H1 (cell line): ENCODE data around the gene GSG1L. TPM values are rescaled to one million over a fixed set of nuclear protein-coding genes. Genes with fewer than 3 reads are reported as not detected.

Experiments used
- CEBPB ChIP-seq: IDR thresholded peaks from 2 replicates; pipeline ENCODE4 v1.6.1; 2012; ENCODE audit warnings: low read depth, low read length
- CHD2 ChIP-seq: IDR thresholded peaks from 2 replicates; pipeline ENCODE4 v1.6.1; 2012; ENCODE audit warnings: low read length, improper control_type of control experiment
- JUN ChIP-seq: IDR thresholded peaks from 2 replicates; pipeline ENCODE4 v1.6.1; 2011; ENCODE audit warnings: low read depth, mild to moderate bottlenecking, improper control_type of control experiment, low read length
- JUND ChIP-seq: IDR thresholded peaks from 2 replicates; pipeline ENCODE4 v1.6.1; 2011; ENCODE audit warnings: mild to moderate bottlenecking, improper control_type of control experiment, low read length
- SIX5 ChIP-seq: IDR thresholded peaks from 2 replicates; pipeline ENCODE4 v1.6.1; 2011; ENCODE audit warnings: mild to moderate bottlenecking, low read depth, low read length
- TAF1 ChIP-seq: IDR thresholded peaks from 2 replicates; pipeline ENCODE4 v1.6.1; 2011; ENCODE audit warnings: mild to moderate bottlenecking, low read depth, low read length
- polyA plus RNA-seq, 7 experiments: library from polyadenylated mRNA; depleted of rRNA in 3 of 7; stranded (reverse) in 5 of 7; unstranded in 2 of 7; fragments of >200 nt in 5 of 7; fragments of 200-250 nt in 2 of 7; gene quantifications; 1 replicate in 5 of 7; 2 replicates in 1 of 7; 4 replicates in 1 of 7; pipeline versions ENCODE4 v1.2.1 to v1.2.3, GENCODE V29; 2011 to 2013; ENCODE audit warnings: missing spikeins in 2 of 7, mixed read lengths in 2 of 7
- total RNA-seq: library from RNA; stranded (reverse); fragmentation: NEBNext Ultra II Directional; extraction: Animal tissue kit (Norgen Biotek cat#: 25700); gene quantifications from 2 replicates; pipeline ENCODE4 v1.2.1, GENCODE V29; 2021

The GSG1L gene
- total and polyA plus RNA-seq, 2 of the 8 experiments (the other 6 are each of a cell fraction or from before 2014, with no cell fraction given) = 0.71 to 1.1 TPM

- TF ChIP-seq CEBPB = no peak
- no peak for TF ChIP-seq CHD2
- TF ChIP-seq TAF1 = no peak
- TF ChIP-seq JUN = no peak
- no peak for TF ChIP-seq JUND
- no peak for TF ChIP-seq SIX5
Measured at GRCh38 chr16:27785307-27785678, 278.2 kb downstream of the GSG1L start (continued).
